HG02981 (cell line): ENCODE results near the gene FILIP1L.
A peak's percentile ranks its signal among the peaks of the same experiment; 100 is the strongest.

Source experiments
- ATAC-seq: cut with Tn5 transposase; IDR thresholded peaks from one replicate; pipeline ENCODE4 v1.9.1; 2021; ENCODE audit warnings: mild to moderate bottlenecking, moderate library complexity; ENCODE audit not compliant: unreplicated experiment

The FILIP1L gene

DNA sequence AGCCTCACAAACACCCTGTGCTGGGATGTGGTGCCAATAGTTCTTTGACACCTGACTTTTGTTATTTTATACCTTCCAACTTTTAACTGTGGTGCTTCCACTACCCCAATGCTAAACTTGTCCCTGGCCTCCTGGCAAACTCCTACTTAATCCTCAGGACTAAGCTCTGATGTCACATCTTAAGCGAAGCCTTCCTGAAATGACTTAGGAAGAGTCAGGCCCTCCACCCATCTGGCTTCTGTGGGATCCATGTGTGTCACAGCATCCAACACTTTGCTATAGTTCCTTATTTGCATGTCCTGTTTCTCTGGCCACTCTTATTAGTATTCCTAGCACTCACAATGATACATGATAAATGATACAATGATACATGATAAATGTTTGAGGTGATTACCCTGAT, 133.2 kb downstream of the FILIP1L start:
- no peak for ATAC-seq

DNA sequence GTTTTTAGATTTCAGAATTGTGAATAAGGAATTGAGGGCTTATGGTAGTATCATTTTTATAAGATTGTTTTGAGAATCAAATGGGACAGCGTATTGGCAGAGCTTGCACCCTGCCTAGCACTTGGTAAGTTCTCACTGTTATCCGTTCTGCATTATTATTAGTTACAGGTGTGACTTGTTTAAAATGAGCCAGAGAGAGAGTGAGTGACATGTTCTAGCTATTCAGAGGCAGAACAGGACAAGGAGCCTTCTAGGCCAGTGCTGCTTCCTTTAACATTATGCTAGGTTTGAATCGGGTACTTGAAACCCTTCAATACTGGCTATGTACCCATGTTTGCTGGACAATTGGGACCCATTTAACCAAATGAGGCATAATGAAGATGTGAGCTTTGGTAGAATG, 133.7 kb downstream of the FILIP1L start:
- ATAC-seq: no peak

DNA sequence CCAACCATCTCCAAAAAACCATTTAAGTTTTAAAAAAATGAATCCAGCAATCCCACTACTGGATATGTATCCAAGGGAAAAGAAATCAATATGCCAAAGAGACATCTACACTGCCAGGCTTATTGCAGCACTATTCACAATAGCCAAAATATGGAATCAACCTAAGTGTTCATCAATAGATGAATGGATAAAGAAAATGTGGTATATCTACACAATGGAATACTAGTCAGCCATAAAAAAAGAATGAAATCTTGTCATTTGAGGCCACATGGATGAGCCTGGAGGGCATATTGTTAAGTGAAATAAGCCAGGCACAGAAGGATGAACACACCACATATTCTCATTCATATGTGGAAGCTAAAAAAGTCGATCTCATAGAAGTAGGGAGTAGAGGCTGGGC, 136.1 kb downstream of the FILIP1L start:
- ATAC-seq: no peak

DNA sequence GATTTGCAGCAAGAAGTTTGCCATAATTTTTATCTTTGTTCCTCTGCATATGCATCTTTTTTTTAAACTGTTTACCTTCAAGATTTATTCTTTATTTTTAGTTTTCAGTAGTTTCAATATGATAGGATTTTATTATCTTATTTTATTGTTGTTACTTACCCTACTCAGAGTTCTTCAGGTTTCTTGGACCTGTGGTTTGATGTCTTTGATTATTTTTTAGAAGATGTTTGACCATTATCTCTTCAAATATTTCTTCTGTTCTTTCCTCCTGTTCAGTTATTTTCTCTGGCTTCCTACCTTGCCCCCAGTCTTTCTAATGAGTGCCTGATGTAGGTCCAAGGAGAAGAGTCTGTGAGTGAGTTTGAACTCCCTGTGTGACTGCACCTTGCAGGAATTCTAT, 137.7 kb downstream of the FILIP1L start:
- no peak for ATAC-seq

DNA sequence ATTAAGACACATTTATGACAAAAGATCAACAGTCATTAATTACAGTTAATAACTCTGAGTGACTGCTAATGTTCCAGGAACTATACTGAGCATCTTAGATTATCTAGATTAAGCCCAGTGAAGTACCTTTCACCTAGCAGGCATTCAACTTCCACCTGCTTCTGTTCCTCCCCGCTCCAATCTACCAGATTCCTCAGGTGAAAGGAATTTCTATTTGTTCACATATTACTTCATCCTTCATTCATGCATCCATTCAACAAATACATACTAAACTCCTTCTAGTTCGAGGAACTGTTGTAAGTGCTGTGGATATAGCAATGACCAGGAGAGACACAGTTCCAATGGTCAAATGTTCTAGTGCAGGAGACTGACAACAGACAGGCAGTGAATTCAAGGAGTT, 139.3 kb downstream of the FILIP1L start:
- no peak for ATAC-seq

DNA sequence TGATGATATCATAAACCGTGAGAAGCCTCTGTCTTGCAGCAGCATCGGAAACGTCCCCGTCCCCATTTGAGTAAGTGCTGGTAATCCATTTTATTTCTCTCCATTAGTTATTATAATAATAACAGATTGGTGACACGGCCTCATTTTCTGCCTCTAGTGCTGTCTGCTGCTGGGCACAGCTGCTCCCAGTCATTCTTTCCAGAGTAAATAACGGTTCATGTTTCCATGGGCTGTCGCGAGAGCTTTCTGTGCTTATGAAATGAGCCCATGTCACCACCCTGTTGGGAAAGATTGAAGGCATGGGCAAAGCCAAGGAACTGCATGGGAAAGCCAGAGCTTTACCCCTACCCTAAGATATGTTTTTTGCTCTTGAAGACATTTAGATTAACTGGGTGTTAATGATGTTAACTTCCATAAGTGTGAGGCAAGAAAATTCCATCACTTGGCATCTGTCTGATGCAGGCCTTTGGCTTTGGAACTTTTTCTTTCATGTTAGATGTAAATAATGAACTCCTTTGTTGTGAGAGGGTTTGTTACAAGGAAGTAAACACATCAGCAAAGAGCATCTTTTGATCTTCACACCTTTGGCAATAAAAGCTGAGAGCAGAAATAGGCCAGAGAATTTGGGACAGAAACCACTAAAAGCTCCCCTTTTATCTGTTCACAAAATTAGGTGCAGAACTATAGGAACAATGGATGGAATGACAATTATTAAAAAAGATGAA, 141.8 kb downstream of the FILIP1L start:
- ATAC-seq: no peak

DNA sequence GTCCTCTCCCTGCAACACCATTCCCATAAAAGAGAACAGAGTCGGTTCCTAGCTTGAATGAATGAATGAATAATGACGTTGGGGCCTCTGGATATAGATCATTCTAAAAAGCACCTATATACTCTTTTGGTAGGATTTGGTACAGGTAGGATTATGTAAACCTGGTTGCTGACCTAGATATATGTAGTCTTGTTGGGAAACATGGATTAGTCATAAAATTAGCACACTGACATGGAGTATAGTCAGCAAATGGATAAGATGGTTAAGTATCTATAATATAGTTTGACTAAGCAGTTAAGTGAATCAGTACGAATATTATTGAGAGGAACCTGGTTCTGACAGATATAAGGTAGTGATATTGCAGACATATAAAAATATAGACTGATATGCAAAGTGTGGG, 142.5 kb downstream of the FILIP1L start:
- ATAC-seq: no peak

DNA sequence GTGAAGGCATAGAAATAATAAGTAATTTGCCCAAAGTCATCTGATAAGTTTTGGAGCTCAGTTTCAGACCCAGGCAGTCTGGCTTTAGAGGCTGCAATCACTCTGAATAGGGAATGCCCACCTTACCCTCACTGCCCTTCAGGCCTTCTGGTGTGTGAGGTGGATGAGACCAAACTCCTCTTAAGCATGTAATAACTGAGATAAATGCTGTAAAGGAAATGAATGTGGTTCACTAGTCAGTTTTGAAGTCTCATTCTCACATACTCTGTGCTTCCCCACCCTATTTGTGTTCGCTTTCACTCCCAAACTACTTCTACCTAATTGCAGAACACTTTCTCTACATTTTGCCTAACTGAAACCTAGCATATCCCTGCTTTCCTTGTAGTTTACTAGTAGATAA, 144.1 kb downstream of the FILIP1L start:
- ATAC-seq: peak; percentile 96

DNA sequence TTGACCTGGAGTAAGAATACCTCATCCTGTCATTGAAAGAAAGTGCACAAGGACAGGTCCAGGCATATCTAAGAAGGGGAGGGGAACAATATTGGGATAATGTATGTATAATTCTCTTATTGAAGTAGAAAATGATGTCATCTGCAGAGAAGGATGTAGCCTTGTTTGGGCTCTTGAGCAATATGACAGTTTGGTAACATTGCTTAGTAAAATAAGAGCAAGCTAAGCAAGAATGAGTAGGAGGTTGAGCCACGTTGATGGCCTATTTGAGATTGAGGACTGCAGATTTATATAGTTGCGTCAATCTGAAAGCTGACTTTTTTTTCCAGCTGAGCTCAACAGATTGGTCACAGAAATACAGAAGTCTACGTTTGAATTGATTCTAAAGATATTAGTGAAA, 145.2 kb downstream of the FILIP1L start:
- no peak for ATAC-seq

DNA sequence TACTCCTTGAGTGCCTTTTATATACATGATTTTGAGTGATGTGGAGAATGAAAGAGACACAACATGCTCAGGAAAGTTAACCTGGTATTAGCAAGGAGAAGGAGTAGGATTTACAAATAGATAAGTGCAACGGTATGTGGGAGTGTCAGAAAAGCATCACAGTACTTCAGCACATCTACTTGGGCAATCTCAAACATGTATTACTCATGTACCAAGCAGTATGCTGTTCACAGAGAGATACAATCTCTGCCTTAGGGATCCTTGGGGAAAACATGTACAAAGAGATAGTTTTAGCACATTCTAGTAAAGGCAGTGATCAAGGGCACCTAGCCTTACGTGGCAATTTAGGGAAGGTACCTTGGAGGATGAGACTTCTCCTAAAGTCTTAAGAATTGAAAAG, 146.5 kb downstream of the FILIP1L start:
- ATAC-seq: no peak

DNA sequence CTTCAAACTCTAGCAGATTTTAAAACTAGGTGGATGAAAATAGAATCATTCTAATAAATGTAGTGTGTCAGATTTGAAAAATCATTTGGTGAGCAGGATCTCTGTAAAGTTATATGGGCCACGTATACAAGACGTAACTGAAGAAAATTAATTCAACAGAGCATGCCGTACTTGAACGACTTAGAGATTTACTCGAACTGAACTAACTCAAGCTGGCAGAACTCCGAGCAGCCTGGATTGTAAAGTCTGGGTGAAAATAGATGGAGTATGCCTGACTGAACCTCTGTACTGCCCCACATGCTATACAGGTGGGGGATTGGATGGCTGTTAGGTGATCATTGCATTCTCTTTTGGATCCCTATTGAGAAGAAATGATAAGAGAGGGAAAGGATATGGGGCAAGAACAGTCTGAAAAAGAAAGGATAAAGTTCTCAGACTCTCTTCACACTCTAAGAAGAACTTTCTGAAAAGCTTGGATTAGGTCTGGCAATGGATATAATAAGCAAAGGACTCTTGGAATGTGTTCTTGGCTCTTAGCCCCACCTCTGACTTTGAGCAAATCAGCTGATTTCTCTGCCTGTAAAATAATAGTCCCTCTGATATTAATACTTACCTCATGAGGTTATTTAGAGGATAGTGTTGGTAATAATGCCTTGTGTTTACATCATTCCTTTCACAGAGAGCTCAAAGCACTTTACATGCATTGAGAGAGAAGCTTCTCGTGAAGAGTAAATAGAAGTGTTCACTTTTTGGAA, 147.5 kb downstream of the FILIP1L start:
- no peak for ATAC-seq

DNA sequence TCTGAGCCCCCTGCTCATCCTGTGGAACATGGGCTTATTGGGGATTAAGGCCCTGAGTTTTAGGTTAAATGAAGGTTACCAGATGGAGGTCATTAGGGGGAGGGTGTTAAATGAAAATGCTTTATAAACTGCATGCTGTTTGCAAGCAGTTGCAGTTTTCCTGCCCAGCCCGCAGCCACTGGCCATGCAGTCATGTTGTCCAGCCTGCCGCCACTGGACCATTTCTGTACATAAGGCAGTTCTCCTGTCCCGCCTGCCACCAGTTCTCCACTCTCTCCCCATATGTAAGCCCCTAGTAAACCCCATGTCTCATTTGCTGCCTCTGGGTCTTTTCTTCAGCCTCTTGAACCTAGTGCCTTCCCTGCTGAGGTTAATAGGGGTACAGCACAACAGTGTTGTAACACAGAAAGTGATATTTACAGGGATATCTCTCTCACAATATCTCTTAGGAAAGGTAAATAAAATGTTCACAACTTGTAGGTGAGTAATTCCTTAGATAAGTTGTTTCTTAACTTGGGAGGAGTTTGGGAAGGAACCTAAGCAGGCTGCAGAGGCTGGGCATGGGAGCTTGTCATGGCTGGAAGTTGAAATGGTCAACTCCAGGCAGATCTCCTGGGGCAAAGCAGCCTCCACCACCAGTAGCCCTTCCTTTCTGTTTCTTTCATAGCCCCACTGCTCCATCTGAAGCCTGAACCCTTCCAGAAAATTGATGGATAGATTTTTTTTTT, 148.5 kb downstream of the FILIP1L start:
- no peak for ATAC-seq

DNA sequence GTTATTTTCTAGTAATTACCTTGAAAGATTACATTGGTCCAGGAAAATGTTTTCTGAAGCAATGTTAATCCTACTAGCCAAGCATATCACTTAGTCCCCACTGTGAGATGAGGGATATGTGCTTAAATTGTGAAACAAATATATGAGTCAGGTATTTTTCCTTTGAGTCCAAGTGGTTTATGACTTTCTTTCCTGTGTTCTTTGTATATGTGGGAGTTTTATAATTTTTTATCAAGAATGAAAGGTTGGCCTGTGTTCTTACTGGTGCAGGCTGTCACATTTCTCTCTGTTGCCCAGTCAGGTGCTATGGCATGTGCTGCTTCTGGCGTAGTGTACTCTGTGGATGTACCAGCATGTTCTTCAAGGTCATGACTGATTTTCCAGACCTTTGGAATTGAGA, 149.2 kb downstream of the FILIP1L start:
- no peak for ATAC-seq

DNA sequence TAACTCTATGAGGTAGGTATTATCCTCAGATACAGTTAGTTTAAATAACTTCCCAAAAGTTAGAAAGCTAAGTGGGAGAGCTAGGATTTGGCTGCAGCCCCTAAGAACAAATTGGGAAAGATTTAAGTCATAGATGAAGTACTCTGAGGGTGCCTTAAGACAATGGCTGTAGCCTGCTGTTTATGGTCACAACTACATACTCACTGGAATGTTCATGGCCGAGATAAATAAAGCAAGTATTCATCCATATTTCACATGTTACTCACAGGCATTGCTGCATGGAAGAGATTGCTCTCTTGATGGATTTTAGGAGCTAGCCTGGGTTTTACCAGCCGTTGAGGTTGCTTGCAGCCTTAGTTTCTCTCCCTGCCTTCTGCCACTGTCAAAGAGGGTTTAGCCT, 151.6 kb downstream of the FILIP1L start:
- no peak for ATAC-seq

DNA sequence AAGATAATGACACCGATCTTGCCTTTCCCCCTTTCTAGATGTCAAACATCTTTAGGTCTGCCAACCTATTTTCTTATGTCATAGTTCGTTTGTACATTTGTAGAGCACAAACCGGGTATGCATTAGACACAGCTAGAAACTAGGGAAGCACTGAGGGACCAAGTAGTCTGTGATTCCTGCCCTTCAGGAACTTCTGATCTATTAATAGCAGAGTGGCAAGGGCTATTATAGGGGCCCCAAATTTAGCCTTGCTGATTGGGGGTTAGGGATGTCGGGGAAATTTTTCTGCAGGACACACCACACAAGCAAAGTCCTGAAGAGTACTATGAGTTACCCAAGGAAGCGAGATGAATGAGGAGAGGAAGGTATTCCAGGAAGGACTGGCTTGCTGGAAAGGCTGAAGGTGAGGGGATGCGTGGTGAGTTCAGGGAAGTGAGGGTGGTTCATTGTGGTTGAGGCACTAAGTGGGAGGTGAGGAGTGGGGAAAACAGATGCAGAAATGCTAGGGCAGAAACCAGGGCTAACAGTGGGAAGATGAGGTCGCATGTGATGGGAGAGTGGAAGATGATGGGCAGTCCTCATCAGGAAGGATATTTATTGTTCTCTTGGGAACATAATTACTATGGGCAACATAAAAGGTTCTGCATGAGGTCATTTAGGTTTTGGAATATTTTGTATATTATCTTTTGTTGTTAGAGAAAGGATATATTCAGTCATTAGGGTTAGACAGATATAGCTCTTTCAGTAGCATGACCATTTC, 152.4 kb downstream of the FILIP1L start:
- no peak for ATAC-seq

DNA sequence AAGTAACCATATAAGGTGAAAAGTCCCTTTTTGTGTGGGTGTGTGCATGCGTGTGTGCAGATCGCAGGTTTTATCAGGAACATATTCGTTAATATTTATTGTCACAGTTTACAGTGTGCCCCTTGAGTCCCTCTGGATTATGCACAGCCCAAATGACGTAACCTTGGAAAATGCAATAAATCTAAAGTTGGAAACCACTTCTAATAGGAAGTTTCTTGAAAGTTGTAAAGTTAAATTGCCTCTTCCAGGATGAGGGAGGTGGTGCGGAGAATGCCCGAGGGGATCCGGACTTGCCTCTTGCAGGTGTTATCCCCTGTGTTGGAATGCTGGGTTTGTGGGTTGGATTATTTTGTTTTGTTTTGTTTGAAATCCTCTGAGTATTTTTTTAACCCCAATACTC, 153.4 kb downstream of the FILIP1L start:
- no peak for ATAC-seq

DNA sequence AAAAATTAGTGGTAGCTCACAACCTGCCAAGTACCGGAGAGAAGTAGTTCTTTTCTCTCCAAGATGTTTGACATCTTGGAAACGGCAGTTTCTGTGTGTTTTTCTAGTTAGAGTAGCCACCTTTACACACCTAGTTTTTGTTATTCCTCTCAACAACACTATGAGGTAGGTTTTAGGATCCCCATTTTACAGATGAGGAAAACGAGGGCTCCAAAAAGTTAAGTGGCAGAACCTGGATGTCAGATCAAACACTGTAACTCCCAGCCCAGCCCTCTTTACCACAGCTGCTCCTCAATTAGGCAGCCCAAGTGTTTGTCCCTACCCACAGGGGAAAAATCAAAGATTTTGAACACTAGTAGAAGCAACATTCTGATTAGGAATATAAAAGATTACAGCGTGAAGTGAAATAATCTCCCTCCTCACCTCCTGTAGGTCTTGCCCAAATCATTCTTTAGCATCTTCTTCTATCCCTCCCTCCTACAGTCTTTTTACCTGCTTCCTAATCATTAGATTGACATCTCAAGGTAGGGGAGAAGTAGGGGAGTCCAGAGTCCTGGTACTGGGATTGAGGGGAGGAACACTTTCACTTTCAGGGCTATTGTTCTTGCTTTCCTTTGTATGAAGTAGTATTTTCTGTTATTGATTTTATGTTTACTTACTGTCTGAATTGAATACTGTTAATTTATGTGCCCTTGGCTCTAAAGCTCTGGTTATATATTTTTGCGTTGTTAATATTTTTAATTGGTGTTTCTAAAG, 154.0 kb downstream of the FILIP1L start:
- ATAC-seq: no peak

DNA sequence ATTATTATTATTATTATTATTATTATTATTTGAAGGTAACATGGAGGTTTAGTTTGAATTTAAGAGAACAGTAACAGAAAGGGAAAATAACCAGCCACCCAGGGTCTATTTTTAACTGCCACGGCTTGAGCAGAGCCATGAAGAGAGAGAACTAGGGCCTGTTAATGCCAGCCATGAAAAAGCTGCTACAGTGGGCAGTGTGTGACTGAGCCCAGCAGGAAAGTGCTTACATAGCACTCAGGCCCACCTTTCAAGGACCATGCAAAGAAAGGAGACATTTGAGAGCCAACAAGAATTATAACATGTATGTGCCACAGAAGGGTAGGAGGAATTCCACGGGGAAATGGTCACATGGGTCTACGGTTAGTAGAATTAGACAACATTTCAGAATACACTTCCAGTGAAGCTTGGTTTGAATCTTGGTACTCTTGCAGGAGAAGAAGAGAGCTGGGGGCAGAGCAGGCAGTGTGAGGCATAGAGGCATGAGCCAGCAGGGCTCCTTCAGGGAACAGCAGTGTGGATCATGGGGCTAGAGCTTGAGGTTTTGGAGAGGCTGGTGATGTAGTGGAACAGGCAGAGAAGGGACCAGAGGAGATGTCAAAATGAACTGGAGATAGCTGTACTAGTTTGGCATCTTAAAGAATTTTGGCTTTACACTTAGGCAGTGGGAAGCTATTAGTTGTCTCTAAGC, 155.9 kb downstream of the FILIP1L start:
- ATAC-seq: no peak

DNA sequence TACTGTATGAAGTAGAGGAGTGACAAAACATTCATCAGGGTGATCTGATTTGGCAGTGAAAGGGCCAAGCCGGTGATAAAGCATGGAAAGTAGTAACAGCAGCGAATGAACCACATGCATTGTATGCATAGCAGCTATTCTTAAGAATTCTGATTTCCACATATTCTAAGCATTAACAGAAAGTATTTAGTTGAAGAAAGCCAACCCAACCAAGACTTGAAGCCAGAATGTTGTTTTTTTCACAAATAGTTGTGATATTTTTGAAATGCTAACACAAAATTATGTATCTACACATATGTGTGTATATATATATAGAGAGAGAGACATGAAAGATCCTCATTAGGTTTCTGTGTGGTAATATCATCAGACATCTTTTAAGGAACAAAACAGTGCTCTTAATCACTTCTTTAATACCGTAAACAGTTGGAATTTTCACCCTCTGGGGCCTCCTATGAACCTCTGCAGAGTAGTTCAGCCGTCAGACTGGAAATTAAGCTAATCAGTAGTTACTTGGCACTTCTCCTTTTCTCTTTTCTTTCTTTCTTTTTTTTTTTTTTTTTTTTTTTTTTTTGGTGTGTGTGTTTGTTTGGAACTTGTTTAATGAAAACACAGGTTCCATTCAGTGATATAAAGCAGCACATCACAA, 157.0 kb downstream of the FILIP1L start:
- no peak for ATAC-seq
